H4 (cell line): ENCODE results near the gene ALOX12. TPM values are rescaled to one million over a fixed set of nuclear protein-coding genes. Genes with fewer than 3 reads are reported as not detected.
"Not testable (repeated sequence)": the region's sequence is repeated elsewhere in the genome, so short reads cannot be mapped to it uniquely, and the experiment has no call there.

Source experiments
- DNase-seq: peaks from one replicate; pipeline ENCODE4 v3.0.0-alpha.2; 2015; ENCODE audit warnings: low spot score
- total RNA-seq: library from RNA; depleted of rRNA; stranded (reverse); fragments of >200 nt; shearing (Covaris generic); gene quantifications from 2 replicates; pipeline ENCODE4 v1.2.3, GENCODE V29; 2014; rRNA removed

Gene ALOX12
- total RNA-seq, 1 experiment from 2014 or later, result not detected

- peak; percentile 61 for DNase-seq
These were observed 49.8 kb downstream of the ALOX12 start for GRCh38 chr17:7045492-7046126.

- DNase-seq, result no peak
These were observed 50.4 kb downstream of the ALOX12 start for GRCh38 chr17:7046127-7046724.

GRCh38 chr17:7046725-7047397, 51.0 kb downstream of the ALOX12 start:
- not testable (repeated sequence) for DNase-seq

GRCh38 chr17:7047566-7047965, 51.7 kb downstream of the ALOX12 start:
- no peak for DNase-seq

DNA sequence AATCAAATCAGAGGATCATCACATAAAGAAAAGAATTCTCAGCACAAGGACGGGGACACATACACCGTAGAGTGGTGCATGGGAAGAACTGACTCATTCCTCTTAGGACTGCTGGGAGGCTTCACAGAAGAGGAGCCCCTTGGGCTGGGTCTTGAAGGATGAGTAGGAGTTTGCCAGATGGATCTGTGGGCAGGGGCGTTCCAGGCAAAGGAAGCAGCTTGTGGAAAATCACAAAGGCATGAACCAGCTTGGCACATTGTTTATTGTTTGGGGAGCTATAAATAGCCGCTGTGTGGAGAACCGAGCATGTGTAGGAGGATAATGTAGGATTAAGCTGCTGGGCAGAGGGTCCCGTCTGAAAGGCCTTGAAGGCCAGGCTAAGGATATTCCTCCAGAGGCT, 53.1 kb downstream of the ALOX12 start:
- peak; percentile 53 for DNase-seq

DNA sequence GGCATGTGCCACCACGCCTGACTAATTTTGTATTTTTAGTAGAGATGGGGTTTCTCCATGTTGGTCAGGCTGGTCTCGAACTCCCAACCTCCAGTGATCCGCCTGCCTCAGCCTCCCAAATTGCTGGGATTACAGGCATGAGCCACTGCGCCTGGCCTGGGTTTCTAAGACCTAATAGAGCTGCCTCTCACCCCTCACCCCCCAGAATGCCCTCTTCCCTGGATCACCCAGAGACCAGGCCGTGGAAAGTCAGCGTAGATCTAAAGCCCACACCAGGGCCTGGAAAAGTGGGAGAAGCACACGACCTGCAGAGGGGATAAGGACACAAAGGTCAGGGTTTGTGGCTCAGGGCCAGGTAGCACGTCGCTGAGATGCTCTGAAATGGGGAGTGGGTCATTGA, 54.7 kb downstream of the ALOX12 start:
- not testable (repeated sequence) for DNase-seq

DNA sequence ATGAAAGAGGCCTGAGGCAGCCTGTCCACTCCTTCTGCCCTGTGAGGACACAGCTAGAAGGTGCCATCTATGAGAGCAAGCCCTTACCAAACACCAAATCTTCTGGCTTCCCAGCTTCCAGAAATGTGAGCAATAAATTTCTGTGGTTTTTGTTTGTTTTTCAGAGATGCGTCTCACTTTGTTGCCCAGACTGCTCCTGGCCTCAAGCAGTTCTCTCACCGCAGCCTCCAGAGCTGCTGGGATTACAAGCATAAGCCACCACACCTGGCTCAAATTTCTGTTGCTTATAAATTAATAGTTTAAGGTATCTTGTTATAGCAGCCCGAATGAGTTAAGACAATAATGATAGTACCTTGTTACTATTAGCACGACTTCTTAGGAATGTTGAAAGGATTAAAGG, 60.5 kb downstream of the ALOX12 start:
- peak; percentile 80 for DNase-seq

DNA sequence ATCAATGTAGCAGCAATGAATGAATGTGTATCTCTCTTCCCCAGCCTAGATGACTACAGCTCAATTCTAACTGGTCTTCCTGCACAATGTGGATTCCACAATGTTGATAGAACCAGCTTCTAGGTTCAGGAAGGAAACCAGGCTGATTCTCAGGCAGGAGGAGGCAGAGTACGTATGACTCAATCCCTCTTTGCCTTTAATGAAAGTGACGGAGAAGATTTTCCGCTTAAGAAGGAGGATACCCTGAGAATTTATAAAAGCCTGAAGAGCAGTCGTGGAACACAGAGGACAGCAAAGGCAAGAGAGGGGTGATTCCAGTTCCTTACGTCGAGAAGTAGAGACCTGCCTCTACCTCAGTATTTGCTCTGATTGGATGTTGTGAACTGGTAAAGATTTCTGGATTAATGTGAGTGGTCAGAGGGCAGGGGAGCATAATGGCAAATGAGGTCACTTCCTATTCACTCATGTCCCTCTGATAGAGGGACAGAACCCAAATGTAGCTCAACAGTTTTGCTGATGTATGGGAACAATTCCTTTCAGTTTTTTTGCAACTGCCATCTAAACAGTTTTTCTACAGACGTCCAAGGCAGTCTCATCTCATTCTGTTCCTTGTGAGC, 63.1 kb downstream of the ALOX12 start:
- no peak for DNase-seq

Other genes with a start within 250 kb of the ALOX12 start
- 33.0 and 44.8 TPM in 2 replicates for gene XAF1, start 240.0 kb upstream of the ALOX12 start, total RNA-seq
- gene FBXO39, start 219.8 kb upstream of the ALOX12 start, total RNA-seq, result 0.06 TPM in 1 of 2 replicates, not detected in the other
- not detected in 2 replicates for gene TEKT1, start 164.3 kb upstream of the ALOX12 start, total RNA-seq
- gene RNASEK, start 16.6 kb downstream of the ALOX12 start, total RNA-seq, result 166 and 188 TPM in 2 replicates
- gene BCL6B, start 27.0 kb downstream of the ALOX12 start, total RNA-seq, result not detected in 2 replicates
- gene SLC16A13, start 40.0 kb downstream of the ALOX12 start, total RNA-seq, result 0.77 TPM in 1 of 2 replicates, not detected in the other
- gene SLC16A11, start 48.0 kb downstream of the ALOX12 start, total RNA-seq, result not detected in 2 replicates
- not detected in 2 replicates for gene CLEC10A, start 84.2 kb downstream of the ALOX12 start, total RNA-seq
- 0.10 TPM in 1 of 2 replicates, not detected in the other for gene ASGR2, start 118.8 kb downstream of the ALOX12 start, total RNA-seq
- 1.4 TPM in 1 of 2 replicates, not detected in the other for gene ASGR1, start 183.3 kb downstream of the ALOX12 start, total RNA-seq
- gene DLG4, start 223.8 kb downstream of the ALOX12 start, total RNA-seq, result 2.3 and 3.9 TPM in 2 replicates
- gene ACADVL, start 223.9 kb downstream of the ALOX12 start, total RNA-seq, result 118 and 161 TPM in 2 replicates
- 24.8 and 36.1 TPM in 2 replicates for gene DVL2, start 238.5 kb downstream of the ALOX12 start, total RNA-seq
- 37.5 and 45.3 TPM in 2 replicates for gene PHF23, start 243.4 kb downstream of the ALOX12 start, total RNA-seq
- 396 and 471 TPM in 2 replicates for gene GABARAP, start 246.4 kb downstream of the ALOX12 start, total RNA-seq